Measurements from ENCODE around the gene LHFPL6. TPM values are rescaled to one million over a fixed set of nuclear protein-coding genes. Genes with fewer than 3 reads are reported as not detected.
"Not testable (repeated sequence)": the region's sequence is repeated elsewhere in the genome, so short reads cannot be mapped to it uniquely, and the experiment has no call there.

LHFPL6 gene
- polyA plus RNA-seq, 3 donors, result 10.1 to 142 (median 110) TPM

- WGBS, 3 donors, result 59 to 75% (median 71%) methylated on average over 5 of the region's 5 CpGs
- H3K27ac ChIP-seq (ENCODE audit: low read depth, low read length), result no peak overlapping the region
Measured at GRCh38 chr13:39362652-39363381, 240.2 kb downstream of the LHFPL6 start.

GRCh38 chr13:39353988-39354387 is 249.0 kb downstream of the LHFPL6 start:
- 61 to 75% (median 65%) methylated on average over 1 of the region's 1 CpG for WGBS, 3 donors
- H3K27ac ChIP-seq (ENCODE audit: low read depth, low read length), result no peak overlapping the region

- 19 to 45% (median 39%) methylated on average over 3 of the region's 3 CpGs for WGBS, 3 donors
- no peak overlapping the region for H3K27ac ChIP-seq (ENCODE audit: low read depth, low read length)
Measured at GRCh38 chr13:39350461-39350881, 252.5 kb downstream of the LHFPL6 start.

GRCh38 chr13:39349391-39349960 is 253.5 kb downstream of the LHFPL6 start:
- 86 to 94% (median 88%) methylated on average over 6 of the region's 6 CpGs for WGBS, 3 donors
- H3K27ac ChIP-seq (ENCODE audit: low read depth, low read length), result no peak overlapping the region

- 56 to 72% (median 70%) methylated on average over 9 of the region's 9 CpGs for WGBS, 3 donors
- H3K27ac ChIP-seq (ENCODE audit: low read depth, low read length), result no peak overlapping the region
Measured at GRCh38 chr13:39347926-39348901, 254.8 kb downstream of the LHFPL6 start.

GRCh38 chr13:39345982-39346381 is 257.0 kb downstream of the LHFPL6 start:
- 76 to 93% (median 86%) methylated on average over 5 of the region's 5 CpGs for WGBS, 3 donors
- H3K27ac ChIP-seq (ENCODE audit: low read depth, low read length), result no peak overlapping the region

GRCh38 chr13:39341251-39341650 is 261.7 kb downstream of the LHFPL6 start:
- H3K27ac ChIP-seq (ENCODE audit: low read depth, low read length), result no peak overlapping the region
- 39 to 90% (median 55%) methylated on average over 1 of the region's 1 CpG for WGBS, 3 donors

GRCh38 chr13:39338114-39338513 is 264.9 kb downstream of the LHFPL6 start:
- WGBS, 3 donors, result 94 to 97% (median 95%) methylated on average over 6 of the region's 6 CpGs

GRCh38 chr13:39336937-39337336 is 266.1 kb downstream of the LHFPL6 start:
- no peak overlapping the region for H3K27ac ChIP-seq (ENCODE audit: low read depth, low read length)

More at GRCh38 chr13:39338114-39338513, 264.9 kb downstream of the LHFPL6 start:
- not testable (repeated sequence) for H3K27ac ChIP-seq (ENCODE audit: low read depth, low read length)

GRCh38 chr13:39336207-39336606 is 266.8 kb downstream of the LHFPL6 start:
- WGBS, 3 donors, result 67 to 75% (median 73%) methylated on average over 4 of the region's 4 CpGs
- no peak overlapping the region for H3K27ac ChIP-seq (ENCODE audit: low read depth, low read length)

- 54 to 63% (median 55%) methylated on average over 3 of the region's 3 CpGs for WGBS, 3 donors
- H3K27ac ChIP-seq (ENCODE audit: low read depth, low read length), result no peak overlapping the region
Measured at GRCh38 chr13:39335721-39336120, 267.3 kb downstream of the LHFPL6 start.

GRCh38 chr13:39330504-39330903 is 272.5 kb downstream of the LHFPL6 start:
- no peak overlapping the region for H3K27ac ChIP-seq (ENCODE audit: low read depth, low read length)
- 95 to 96% (median 96%) methylated on average over 2 of the region's 2 CpGs for WGBS, 3 donors

- WGBS, 3 donors, result 57 to 86% (median 86%) methylated on average over 5 of the region's 5 CpGs
Measured at GRCh38 chr13:39329182-39329639, 273.8 kb downstream of the LHFPL6 start.

GRCh38 chr13:39327172-39327479 is 275.9 kb downstream of the LHFPL6 start:
- H3K27ac ChIP-seq (ENCODE audit: low read depth, low read length), result no peak overlapping the region
- 68 to 94% (median 83%) methylated on average over 1 of the region's 1 CpG for WGBS, 3 donors

More at GRCh38 chr13:39329182-39329639, 273.8 kb downstream of the LHFPL6 start:
- no peak overlapping the region for H3K27ac ChIP-seq (ENCODE audit: low read depth, low read length)

GRCh38 chr13:39326469-39327171 is 276.4 kb downstream of the LHFPL6 start:
- 57 to 73% (median 65%) methylated on average over 4 of the region's 4 CpGs for WGBS, 3 donors
- no peak overlapping the region for H3K27ac ChIP-seq (ENCODE audit: low read depth, low read length)

- no peak overlapping the region for H3K27ac ChIP-seq (ENCODE audit: low read depth, low read length)
- 90 to 94% (median 93%) methylated on average over 4 of the region's 4 CpGs for WGBS, 3 donors
Measured at GRCh38 chr13:39324806-39325311, 278.1 kb downstream of the LHFPL6 start.

- 49 to 63% (median 63%) methylated on average over 3 of the region's 3 CpGs for WGBS, 3 donors
- no peak overlapping the region for H3K27ac ChIP-seq (ENCODE audit: low read depth, low read length)
Measured at GRCh38 chr13:39322836-39323585, 280.0 kb downstream of the LHFPL6 start.

- WGBS, 3 donors, result 45 to 94% (median 56%) methylated on average over 1 of the region's 1 CpG
- no peak overlapping the region for H3K27ac ChIP-seq (ENCODE audit: low read depth, low read length)
Measured at GRCh38 chr13:39321574-39321973, 281.4 kb downstream of the LHFPL6 start.
